PC-9 (cell line): ENCODE results near the gene KLHL17. TPM values are rescaled to one million over a fixed set of nuclear protein-coding genes. Genes with fewer than 3 reads are reported as not detected.

Experiments
- BruUV-seq: library from RNA; stranded (reverse); fragments of 400-500 nt; replicated peaks from 2 replicates; lab custom pipeline; 2021; lab: Mats Ljungman, UMichigan
- CTCF ChIA-PET: fragments of 300-600 bp; sonication (Branson Sonifier 250); formaldehyde crosslinking; loops from one replicate; lab custom pipeline; 2022; ENCODE audit warnings: antibody characterized with exemption; lab: Charles Lee
- POLR2A ChIA-PET: fragments of 300-600 bp; sonication (Branson Sonifier 250); formaldehyde crosslinking; loops from one replicate; lab custom pipeline; 2022; ENCODE audit warnings: antibody characterized with exemption; ENCODE audit not compliant: unreplicated experiment; lab: Charles Lee
- DNase-seq, 2 experiments: peaks; one replicate each; pipeline versions ENCODE4 v3.0.0 to v3.0.0-alpha.2; 2015 to 2022; ENCODE audit warnings: mixed read lengths in 1 of 2
- H2AFZ ChIP-seq: fragments of 200-600 bp; sonication (generic); 2 replicates; pipeline ENCODE4 v1.8.1; 2017; ENCODE audit warnings: antibody characterized with exemption
- H3F3A ChIP-seq: fragments of 200-600 bp; sonication (generic); 2 replicates; pipeline ENCODE4 v1.8.1; 2017; ENCODE audit warnings: antibody characterized with exemption, mild to moderate bottlenecking, low read depth; ENCODE audit not compliant: insufficient read depth
- H3K27ac ChIP-seq: fragments of 200-600 bp; sonication (generic); 2 replicates; pipeline ENCODE4 v1.6.1; 2016; ENCODE audit warnings: mixed run types
- H3K27me3 ChIP-seq: fragments of 200-600 bp; sonication (generic); 2 replicates; pipeline ENCODE4 v1.6.1; 2016; ENCODE audit warnings: low read depth, mixed run types; ENCODE audit not compliant: insufficient read depth
- H3K36me3 ChIP-seq: fragments of 200-600 bp; sonication (generic); 2 replicates; pipeline ENCODE4 v1.6.1; 2016; ENCODE audit warnings: low read depth, mixed run types
- H3K4me1 ChIP-seq: fragments of 200-600 bp; sonication (generic); replicated peaks from 2 replicates; pipeline ENCODE4 v1.6.1; 2016; ENCODE audit warnings: mixed run types; ENCODE audit not compliant: insufficient read depth
- H3K4me2 ChIP-seq: fragments of 200-600 bp; sonication (generic); 2 replicates; pipeline ENCODE4 v1.6.1; 2017; ENCODE audit warnings: mixed run types
- H3K4me3 ChIP-seq: fragments of 200-600 bp; sonication (generic); 2 replicates; pipeline ENCODE4 v1.6.1; 2016; ENCODE audit warnings: mixed run types
- H3K79me2 ChIP-seq: fragments of 200-600 bp; sonication (generic); 2 replicates; pipeline ENCODE4 v1.6.1; 2017; ENCODE audit warnings: low read depth, mixed run types
- H3K9me2 ChIP-seq: fragments of 200-600 bp; sonication (generic); 2 replicates; pipeline ENCODE4 v1.8.1; 2017; ENCODE audit warnings: mild to moderate bottlenecking; ENCODE audit not compliant: insufficient read depth
- H3K9me3 ChIP-seq: fragments of 200-600 bp; sonication (generic); 2 replicates; pipeline ENCODE4 v1.8.1; 2016; ENCODE audit warnings: low read depth; ENCODE audit not compliant: insufficient read depth
- H4K20me1 ChIP-seq: fragments of 200-600 bp; sonication (generic); 2 replicates; pipeline ENCODE4 v1.8.1; 2017; ENCODE audit not compliant: insufficient read depth
- CTCF ChIP-seq: fragments of 200-600 bp; sonication (generic); conservative IDR thresholded peaks from 2 replicates; pipeline ENCODE4 v1.6.1; 2017; ENCODE audit warnings: mixed run types, antibody characterized with exemption, mild to moderate bottlenecking, moderate library complexity
- EZH2 ChIP-seq: fragments of 200-600 bp; sonication (generic); IDR thresholded peaks from 2 replicates; pipeline ENCODE4 v1.8.0; 2017; ENCODE audit warnings: antibody characterized with exemption, low read depth
- intact Hi-C: fragments of 100-400 bp; cut with micrococcal nuclease; formaldehyde crosslinking; loops from one replicate; pipeline ENCODE4 v1.10.0; 2022; ENCODE audit not compliant: unreplicated experiment
- total RNA-seq: library from RNA; stranded (reverse); gene quantifications from 2 replicates; pipeline ENCODE4 v1.2.3, GENCODE V29; 2021

KLHL17 gene
- total RNA-seq, 1 experiment from 2014 or later, result 22.7 TPM

DNA sequence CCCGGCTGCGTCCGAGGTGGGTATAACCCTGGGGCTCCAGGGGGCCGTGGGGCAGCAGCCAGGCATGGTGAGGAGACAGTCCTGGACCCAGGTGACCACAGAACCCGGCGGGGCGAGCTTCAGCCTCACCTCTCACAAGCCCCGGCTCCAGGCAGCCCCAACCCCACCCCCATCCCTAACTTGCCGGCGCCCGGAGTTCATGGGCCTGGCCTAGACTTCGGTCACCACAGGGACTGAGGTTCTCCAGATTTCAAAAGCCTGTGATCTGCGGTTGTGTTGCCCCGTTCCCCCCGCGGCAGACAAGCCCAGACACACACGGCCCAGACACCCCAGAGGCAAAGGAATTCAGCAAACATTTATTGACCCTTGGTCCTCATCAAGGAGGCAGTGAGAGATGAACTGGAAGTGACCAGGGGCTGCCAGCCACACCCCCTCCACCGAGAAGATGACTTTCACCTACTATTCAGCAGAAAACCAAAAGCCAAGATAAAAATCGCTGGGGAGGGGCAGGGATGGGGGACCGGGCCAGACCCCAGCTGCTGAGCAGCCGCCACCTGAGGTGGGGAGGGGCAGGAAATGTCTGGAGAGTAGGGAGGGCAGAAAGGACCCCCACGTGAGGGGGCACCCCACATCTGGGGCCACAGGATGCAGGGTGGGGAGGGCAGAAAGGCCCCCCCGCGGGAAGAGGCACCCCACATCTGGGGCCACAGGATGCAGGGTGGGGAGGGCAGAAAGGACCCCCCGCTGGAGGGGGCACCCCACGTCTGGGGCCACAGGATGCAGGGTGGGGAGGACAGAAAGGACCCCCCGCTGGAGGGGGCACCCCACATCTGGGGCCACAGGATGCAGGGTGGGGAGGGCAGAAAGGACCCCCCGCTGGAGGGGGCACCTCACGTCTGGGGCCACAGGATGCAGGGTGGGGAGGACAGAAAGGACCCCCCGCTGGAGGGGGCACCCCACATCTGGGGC, 35.6 kb downstream of the KLHL17 start:
- ChIA-PET CTCF (no interaction called here), POLR2A (no interaction called here)
- H3F3A ChIP-seq, result peaks cover 18% of the 10 kb centered on the region; the same call in 1 of the 2 replicates
- no peaks in the 10 kb centered on the region for H3K27me3 ChIP-seq
- no peaks in the 10 kb centered on the region for H3K4me1 ChIP-seq
- H2AFZ ChIP-seq, result no peak overlapping the region
- DNase-seq, result no peak
- intact Hi-C loops, result no loop called here
- H3K27ac ChIP-seq, result no peak overlapping the region
- no peak overlapping the region for H3K4me2 ChIP-seq
- TF ChIP-seq EZH2 (no peak), CTCF (no peak)
- H3K36me3 ChIP-seq, result no peaks in the 10 kb centered on the region
- no peaks in the 10 kb centered on the region for H3K9me2 ChIP-seq
- no TSS peak for BruUV-seq
- no peaks in the 10 kb centered on the region for H3K9me3 ChIP-seq
- H3K4me3 ChIP-seq, result no peak overlapping the region
- H4K20me1 ChIP-seq, result peaks cover 11% of the 10 kb centered on the region
- H3K79me2 ChIP-seq, result peaks cover 11% of the 10 kb centered on the region

DNA sequence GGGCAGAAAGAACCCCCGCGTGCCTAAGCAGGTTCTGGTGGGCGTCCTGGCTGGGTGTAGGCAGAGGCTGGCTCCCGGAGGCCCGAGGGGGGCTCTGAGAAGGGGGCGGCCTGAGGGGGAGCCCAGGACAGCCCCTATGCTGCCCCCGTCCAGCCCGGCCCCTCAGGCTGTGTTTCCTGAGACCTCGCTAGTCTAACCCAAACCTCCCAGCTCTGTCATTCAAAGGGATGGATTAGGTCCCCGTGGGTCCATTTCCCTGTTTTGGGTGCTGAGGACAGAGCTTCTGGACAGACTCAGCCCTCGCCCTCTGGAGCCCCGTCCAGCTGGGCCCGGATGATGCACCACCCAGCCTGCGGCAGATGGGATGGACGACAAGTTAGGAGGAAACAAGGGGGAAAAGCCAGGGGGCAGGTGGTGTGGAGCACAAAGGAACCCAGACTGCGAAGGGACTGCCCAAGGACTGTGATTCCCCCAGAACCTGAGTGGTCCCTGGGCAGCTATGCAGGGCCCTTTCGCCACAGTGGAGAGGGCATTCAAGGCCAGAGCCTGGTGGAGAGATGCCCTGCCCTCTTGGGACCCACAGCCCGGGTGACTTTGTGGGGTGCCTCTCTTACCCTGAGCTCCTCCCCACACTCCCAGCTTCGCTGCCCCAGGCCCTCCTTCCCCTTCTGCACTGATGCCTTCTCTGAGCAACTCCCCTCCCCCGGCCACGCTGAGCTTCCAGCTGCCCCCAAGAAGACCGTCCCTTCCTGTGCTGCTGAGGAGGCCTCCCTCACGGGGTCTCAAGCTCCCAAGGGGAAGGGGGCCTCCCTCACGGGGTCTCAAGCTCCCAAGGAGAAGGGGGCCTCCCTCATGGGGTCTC, 36.7 kb downstream of the KLHL17 start:
- no peak for DNase-seq
- Histone ChIP-seq H3K27ac (no peak overlapping the region), H3K9me2 (no peaks in the 10 kb centered on the region), H3K9me3 (no peaks in the 10 kb centered on the region), H3K4me3 (no peak overlapping the region), H2AFZ (no peak overlapping the region), H3K79me2 (peaks cover 19% of the 10 kb centered on the region), H3F3A (peaks cover 20% of the 10 kb centered on the region; the same call in 1 of the 2 replicates), H3K27me3 (no peaks in the 10 kb centered on the region), H3K4me1 (no peaks in the 10 kb centered on the region), H3K4me2 (no peak overlapping the region), H3K36me3 (no peaks in the 10 kb centered on the region), H4K20me1 (peaks cover 11% of the 10 kb centered on the region)
- no TSS peak for BruUV-seq
- CTCF ChIA-PET, result no interaction called here
- POLR2A ChIA-PET, result no interaction called here
- intact Hi-C loops, result no loop called here
- no peak for TF ChIP-seq CTCF
- no peak for TF ChIP-seq EZH2

- no TSS peak for BruUV-seq
- intact Hi-C loops, result no loop called here
- ChIA-PET POLR2A (no interaction called here), CTCF (no interaction called here)
- H3K27ac ChIP-seq, result no peak overlapping the region
- DNase-seq, result no peak
- H3K4me3 ChIP-seq, result no peak overlapping the region
- no peak overlapping the region for H3K4me2 ChIP-seq
- H3K79me2 ChIP-seq, result peaks cover 24% of the 10 kb centered on the region
- H3K4me1 ChIP-seq, result no peaks in the 10 kb centered on the region
- H3K36me3 ChIP-seq, result no peaks in the 10 kb centered on the region
- TF ChIP-seq CTCF, result no peak
- TF ChIP-seq EZH2, result no peak
- H3K9me3 ChIP-seq, result no peaks in the 10 kb centered on the region
- no peak overlapping the region for H2AFZ ChIP-seq
- peaks cover 11% of the 10 kb centered on the region for H4K20me1 ChIP-seq
- no peaks in the 10 kb centered on the region for H3K9me2 ChIP-seq
- H3K27me3 ChIP-seq, result no peaks in the 10 kb centered on the region
- H3F3A ChIP-seq, result peaks cover 24% of the 10 kb centered on the region; the same call in 1 of the 2 replicates
Observed at GRCh38 chr1:997713-997992, 37.3 kb downstream of the KLHL17 start.
